ENCODE data around the gene THAP3. TPM values are rescaled to one million over a fixed set of nuclear protein-coding genes. Genes with fewer than 3 reads are reported as not detected.

The THAP3 gene
- total RNA-seq, 2 donors from 2014 or later = 37.6 to 42.1 TPM

- no peak for DNase-seq (ENCODE audit: low spot score)
- 86% methylated on average over 12 of the region's 13 CpGs for WGBS
- Histone ChIP-seq H3K4me3 (no peak overlapping the region), H3K9me3 (no peaks in the 10 kb centered on the region), H3K36me3 (peaks cover 15 to 30% of the 10 kb centered on the region in 2 donors), H3K4me1 (replicated peaks) (peaks cover 20% of the 10 kb centered on the region), H3K27ac (no peak overlapping the region), H3K27me3 (replicated peaks; ENCODE audit: insufficient read depth) (no peaks in the 10 kb centered on the region)
- no peak for TF ChIP-seq POLR2AphosphoS5 (IDR thresholded peaks at IDR 0.05)
- no peak for TF ChIP-seq CTCF (IDR thresholded peaks at IDR 0.05)
- TF ChIP-seq POLR2A (IDR thresholded peaks at IDR 0.05) = no peak
- intact Hi-C loops (cut with DNase I) = no loop called here
Measured at GRCh38 chr1:6591222-6591621, 33.4 kb upstream of the THAP3 start.

- H3K36me3 ChIP-seq = peaks cover 15 to 30% of the 10 kb centered on the region in 2 donors
- no peaks in the 10 kb centered on the region for H3K27me3 ChIP-seq (replicated peaks; ENCODE audit: insufficient read depth)
- H3K27ac ChIP-seq = no peak overlapping the region
- intact Hi-C loops (cut with DNase I) = no loop called here
- TF ChIP-seq POLR2A (IDR thresholded peaks at IDR 0.05) = no peak
- no peak for TF ChIP-seq POLR2AphosphoS5 (IDR thresholded peaks at IDR 0.05)
- no peak for DNase-seq (ENCODE audit: low spot score)
- H3K9me3 ChIP-seq = no peaks in the 10 kb centered on the region
- WGBS = 85% methylated on average over 5 of the region's 6 CpGs
- no peak overlapping the region for H3K4me3 ChIP-seq
- peaks cover 20% of the 10 kb centered on the region for H3K4me1 ChIP-seq (replicated peaks)
Measured at GRCh38 chr1:6591644-6592043, 33.0 kb upstream of the THAP3 start.

GRCh38 chr1:6592441-6592840 is 32.2 kb upstream of the THAP3 start:
- 30% methylated on average over 5 of the region's 5 CpGs for WGBS
- TF ChIP-seq POLR2AphosphoS5 (IDR thresholded peaks at IDR 0.05) (no peak), CTCF (IDR thresholded peaks at IDR 0.05) (no peak), POLR2A (IDR thresholded peaks at IDR 0.05) (no peak)
- DNase-seq (ENCODE audit: low spot score) = no peak
- peaks cover 15 to 36% of the 10 kb centered on the region in 2 donors for H3K36me3 ChIP-seq
- H3K4me1 ChIP-seq (replicated peaks) = peaks cover 24% of the 10 kb centered on the region
- H3K27ac ChIP-seq = no peak overlapping the region
- H3K27me3 ChIP-seq (replicated peaks; ENCODE audit: insufficient read depth) = no peaks in the 10 kb centered on the region
- no peak overlapping the region for H3K4me3 ChIP-seq
- intact Hi-C loops (cut with DNase I) = no loop called here
- H3K9me3 ChIP-seq = no peaks in the 10 kb centered on the region

GRCh38 chr1:6592865-6593593 is 31.6 kb upstream of the THAP3 start:
- Histone ChIP-seq H3K4me1 (replicated peaks) (peaks cover 23% of the 10 kb centered on the region), H3K9me3 (no peaks in the 10 kb centered on the region), H3K4me3 (no peak overlapping the region), H3K36me3 (peaks cover 18 to 42% of the 10 kb centered on the region in 2 donors), H3K27ac (no peak overlapping the region), H3K27me3 (replicated peaks; ENCODE audit: insufficient read depth) (no peaks in the 10 kb centered on the region)
- intact Hi-C loops (cut with DNase I) = no loop called here
- TF ChIP-seq POLR2AphosphoS5 (IDR thresholded peaks at IDR 0.05) (no peak), POLR2A (IDR thresholded peaks at IDR 0.05) (no peak), CTCF (IDR thresholded peaks at IDR 0.05) (no peak)
- WGBS = 87% methylated on average over 38 of the region's 38 CpGs
- no peak for DNase-seq (ENCODE audit: low spot score)

- no peaks in the 10 kb centered on the region for H3K9me3 ChIP-seq
- WGBS = 91% methylated on average over 15 of the region's 15 CpGs
- TF ChIP-seq POLR2A (IDR thresholded peaks at IDR 0.05) (no peak), POLR2AphosphoS5 (IDR thresholded peaks at IDR 0.05) (no peak), CTCF (IDR thresholded peaks at IDR 0.05) (no peak)
- peaks cover 24% of the 10 kb centered on the region for H3K4me1 ChIP-seq (replicated peaks)
- peaks cover 20 to 44% of the 10 kb centered on the region in 2 donors for H3K36me3 ChIP-seq
- H3K27me3 ChIP-seq (replicated peaks; ENCODE audit: insufficient read depth) = no peaks in the 10 kb centered on the region
- no peak overlapping the region for H3K4me3 ChIP-seq
- no peak overlapping the region for H3K27ac ChIP-seq
- DNase-seq (ENCODE audit: low spot score) = no peak
- intact Hi-C loops (cut with DNase I) = no loop called here
Measured at GRCh38 chr1:6593810-6594209, 30.9 kb upstream of the THAP3 start.

Data from prostate gland (tissue), 2 donors.